ENCODE measurements around the gene RIOX2.

DNA sequence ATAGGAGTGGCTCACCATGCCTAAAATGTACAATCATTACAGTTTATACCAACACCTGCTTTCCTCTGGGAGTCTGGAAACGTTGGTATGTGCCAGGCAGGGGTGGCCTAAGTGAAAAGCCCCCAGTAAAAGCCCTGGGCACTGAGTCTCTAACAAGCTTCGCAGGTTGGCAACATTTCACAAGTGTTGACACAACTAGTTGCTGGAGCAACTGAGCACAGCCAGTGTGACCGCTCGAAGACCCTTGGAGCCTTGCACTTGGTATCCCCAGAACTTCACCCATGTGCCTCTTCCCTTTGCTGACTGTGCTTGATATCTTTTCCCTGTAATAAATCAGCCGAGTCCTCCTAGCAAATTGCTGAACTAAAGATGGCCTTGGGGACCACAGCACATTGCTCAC lies 2.7 kb downstream of the RIOX2 start:
- TF ChIP-seq, protein P1, sequence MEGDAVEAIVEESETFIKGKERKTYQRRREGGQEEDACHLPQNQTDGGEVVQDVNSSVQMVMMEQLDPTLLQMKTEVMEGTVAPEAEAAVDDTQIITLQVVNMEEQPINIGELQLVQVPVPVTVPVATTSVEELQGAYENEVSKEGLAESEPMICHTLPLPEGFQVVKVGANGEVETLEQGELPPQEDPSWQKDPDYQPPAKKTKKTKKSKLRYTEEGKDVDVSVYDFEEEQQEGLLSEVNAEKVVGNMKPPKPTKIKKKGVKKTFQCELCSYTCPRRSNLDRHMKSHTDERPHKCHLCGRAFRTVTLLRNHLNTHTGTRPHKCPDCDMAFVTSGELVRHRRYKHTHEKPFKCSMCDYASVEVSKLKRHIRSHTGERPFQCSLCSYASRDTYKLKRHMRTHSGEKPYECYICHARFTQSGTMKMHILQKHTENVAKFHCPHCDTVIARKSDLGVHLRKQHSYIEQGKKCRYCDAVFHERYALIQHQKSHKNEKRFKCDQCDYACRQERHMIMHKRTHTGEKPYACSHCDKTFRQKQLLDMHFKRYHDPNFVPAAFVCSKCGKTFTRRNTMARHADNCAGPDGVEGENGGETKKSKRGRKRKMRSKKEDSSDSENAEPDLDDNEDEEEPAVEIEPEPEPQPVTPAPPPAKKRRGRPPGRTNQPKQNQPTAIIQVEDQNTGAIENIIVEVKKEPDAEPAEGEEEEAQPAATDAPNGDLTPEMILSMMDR (conservative IDR thresholded peaks at IDR 0.05; ENCODE audit: low read length) = no peak
- no peak for TF ChIP-seq EZH2phosphoT487 (IDR thresholded peaks at IDR 0.05; ENCODE audit: borderline replicate concordance, low read depth, low read length)

Measured in OCI-LY7 (cell line).